Measurements from ENCODE around the gene LEUTX.

LEUTX gene

DNA sequence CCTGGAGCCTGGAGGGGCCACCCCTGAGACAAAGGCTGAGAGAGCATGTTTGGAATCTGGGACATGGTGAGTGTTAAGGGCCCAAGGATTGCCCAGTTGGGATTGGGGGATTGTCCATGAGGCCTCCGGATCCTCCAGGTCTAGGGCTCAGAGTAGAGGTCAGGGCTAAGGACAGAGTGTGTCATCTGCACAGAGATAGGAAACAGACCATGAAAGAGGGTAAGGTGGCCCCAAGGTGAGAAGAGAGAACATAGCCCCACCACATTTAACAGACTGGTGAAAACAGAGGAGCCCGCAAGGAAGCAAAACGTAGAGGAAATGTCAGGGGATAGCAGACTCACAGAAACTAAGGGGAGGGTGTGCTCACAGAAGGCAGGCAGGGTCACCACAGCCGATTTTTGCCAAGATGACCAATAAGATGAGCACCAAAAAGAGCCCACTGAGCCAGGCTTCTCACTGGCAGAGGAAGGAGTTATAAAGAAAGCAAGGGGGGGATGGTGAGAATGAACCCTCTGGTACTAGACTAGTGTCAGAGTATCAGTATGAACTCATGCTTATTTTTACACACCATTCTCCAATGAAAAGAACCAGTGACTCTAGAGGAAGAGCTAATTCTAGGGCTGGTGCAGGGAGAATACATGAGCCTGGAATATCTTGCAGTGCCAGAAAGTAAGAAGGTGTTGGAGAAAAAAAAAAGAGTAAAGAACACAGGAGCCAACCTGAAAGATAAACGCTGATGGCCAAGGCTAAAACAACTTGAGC, 37.8 kb downstream of the LEUTX start:
- H3K4me3 ChIP-seq (ENCODE audit: low read depth, low read length) = no peak overlapping the region
- CTCF ChIA-PET = no interaction called here
- DNase-seq (ENCODE audit: low read depth, low spot score) = no peak
- POLR2A ChIA-PET = no interaction called here
- TF ChIP-seq CTCF (IDR thresholded peaks at IDR 0.05; ENCODE audit: insufficient read depth, low read length, missing control alignments) = no peak

DNA sequence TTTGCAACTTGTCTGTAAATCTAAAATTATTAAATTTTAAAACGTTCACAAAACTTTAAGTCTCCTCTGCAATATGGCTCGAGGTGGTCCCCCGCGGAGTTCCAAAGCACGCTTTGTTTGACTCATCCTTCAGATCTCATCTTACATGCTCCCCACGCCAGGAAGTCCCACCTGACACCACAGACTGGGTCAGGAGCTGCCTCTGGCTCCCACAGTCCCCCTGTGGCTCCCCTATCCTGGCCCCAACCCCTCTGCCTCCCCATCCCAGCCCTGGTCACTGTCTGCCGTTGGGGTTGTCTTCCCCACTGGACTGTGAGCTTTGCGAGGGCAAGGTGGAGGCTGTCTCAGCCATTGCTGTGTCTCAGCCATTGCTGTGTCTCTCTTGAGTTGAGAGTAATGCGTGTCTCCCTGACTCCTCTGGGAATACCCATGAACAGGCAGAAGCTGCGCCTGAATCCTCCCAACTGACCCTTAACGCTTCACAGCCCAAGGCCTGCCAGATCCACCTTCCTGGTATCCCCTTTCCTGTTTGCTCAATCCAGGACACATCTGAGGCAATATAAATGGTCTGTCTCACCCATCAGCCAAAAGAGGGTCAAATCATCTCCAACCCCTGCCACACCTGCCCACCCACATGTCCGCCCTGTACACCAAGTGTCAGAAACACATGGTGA, 39.4 kb downstream of the LEUTX start:
- CTCF ChIA-PET = interaction anchor here (2.6 kb wide), 1 partner anchor 25 kb away, joined by 10 read pairs; no protein-coding TSS in a partner anchor
- POLR2A ChIA-PET = no interaction called here
- DNase-seq (ENCODE audit: low read depth, low spot score) = no peak
- no peak overlapping the region for H3K4me3 ChIP-seq (ENCODE audit: low read depth, low read length)
- TF ChIP-seq CTCF (IDR thresholded peaks at IDR 0.05; ENCODE audit: insufficient read depth, low read length, missing control alignments) = no peak

DNA sequence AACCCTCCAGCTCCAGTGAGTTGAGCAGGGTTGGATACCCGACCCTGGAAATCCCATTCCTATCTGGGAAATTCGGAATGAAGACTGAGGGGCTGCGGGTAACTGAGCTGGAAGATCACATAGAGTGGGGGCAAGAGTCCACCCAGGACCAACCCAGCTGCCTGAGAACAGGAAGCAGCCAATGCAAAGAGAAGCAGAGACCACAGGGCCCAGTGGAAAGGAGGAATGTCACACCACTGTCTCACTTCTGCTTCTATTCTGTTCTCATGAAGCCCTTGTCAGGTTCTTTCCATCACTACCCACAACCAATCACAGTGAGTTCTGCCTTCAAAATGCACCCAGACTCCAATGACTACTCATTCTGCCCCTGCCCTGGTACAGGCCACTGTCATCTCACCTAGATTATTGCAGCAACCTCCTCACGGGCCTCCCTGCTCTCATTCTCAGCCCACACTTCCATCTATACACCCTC, 40.0 kb downstream of the LEUTX start:
- POLR2A ChIA-PET = no interaction called here
- CTCF ChIA-PET = interaction anchor here (2.6 kb wide), 1 partner anchor 26 kb away, joined by 10 read pairs; no protein-coding TSS in a partner anchor
- TF ChIP-seq CTCF (IDR thresholded peaks at IDR 0.05; ENCODE audit: insufficient read depth, low read length, missing control alignments) = no peak
- no peak for DNase-seq (ENCODE audit: low read depth, low spot score)
- H3K4me3 ChIP-seq (ENCODE audit: low read depth, low read length) = no peak overlapping the region

DNA sequence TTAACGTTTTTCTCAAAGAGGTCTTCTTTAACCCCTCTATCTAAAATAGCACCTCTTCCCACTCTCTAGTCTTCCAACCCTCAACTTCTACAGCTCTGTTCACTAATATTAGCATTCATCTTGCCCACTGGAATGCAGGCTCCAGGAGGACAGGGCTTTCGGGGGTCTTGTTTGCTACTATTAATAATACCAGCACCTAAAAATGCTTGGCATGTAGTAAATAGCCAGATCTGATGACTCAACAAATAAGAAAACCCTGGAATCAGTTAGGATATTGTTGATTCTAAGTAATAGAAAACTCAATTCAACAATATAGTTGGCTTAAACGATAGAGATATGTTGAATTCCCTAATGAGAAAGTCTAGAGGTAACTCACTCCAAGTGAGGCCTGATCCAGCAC, 41.1 kb downstream of the LEUTX start:
- CTCF ChIA-PET = interaction anchor here (2.6 kb wide), 1 partner anchor 27 kb away, joined by 10 read pairs; no protein-coding TSS in a partner anchor
- no peak for TF ChIP-seq CTCF (IDR thresholded peaks at IDR 0.05; ENCODE audit: insufficient read depth, low read length, missing control alignments)
- POLR2A ChIA-PET = no interaction called here

DNA sequence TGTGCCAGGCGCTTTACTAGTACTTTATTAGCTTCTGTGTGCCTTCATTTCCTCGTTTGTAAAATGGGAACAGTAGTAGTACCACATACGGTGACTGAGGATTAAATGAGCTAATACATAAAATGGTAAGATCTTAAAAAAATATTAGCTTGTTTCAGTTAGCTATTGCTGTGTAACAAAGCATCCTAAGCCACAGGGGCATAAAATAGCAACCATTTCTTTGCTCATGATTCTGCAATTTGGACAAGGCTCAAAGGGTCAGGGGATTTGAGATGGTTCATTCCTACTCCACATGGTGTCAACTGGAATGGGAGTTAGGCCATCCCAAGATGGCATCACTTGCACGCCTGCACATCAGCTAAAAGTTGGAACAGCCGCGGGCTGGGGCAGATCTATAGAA, 42.0 kb downstream of the LEUTX start:
- DNase-seq (ENCODE audit: low read depth, low spot score) = no peak
- POLR2A ChIA-PET = no interaction called here
- no peak for TF ChIP-seq CTCF (IDR thresholded peaks at IDR 0.05; ENCODE audit: insufficient read depth, low read length, missing control alignments)
- no peak overlapping the region for H3K4me3 ChIP-seq (ENCODE audit: low read depth, low read length)
- CTCF ChIA-PET = interaction anchor here (1.2 to 1.6 kb wide), 3 partner anchors 18 to 28 kb away, joined by 4 to 8 read pairs (median 5); no protein-coding TSS in a partner anchor

More for the DNA sequence above, 41.1 kb downstream of the LEUTX start:
- H3K4me3 ChIP-seq (ENCODE audit: low read depth, low read length) = no peak overlapping the region
- no peak for DNase-seq (ENCODE audit: low read depth, low spot score)

GRCh38 chr19:39823686-39824085, 45.0 kb downstream of the LEUTX start:
- CTCF ChIA-PET = no interaction called here
- TF ChIP-seq CTCF (IDR thresholded peaks at IDR 0.05; ENCODE audit: insufficient read depth, low read length, missing control alignments) = no peak
- H3K4me3 ChIP-seq (ENCODE audit: low read depth, low read length) = peak overlapping the region; percentile 87
- POLR2A ChIA-PET = no interaction called here
- no peak for DNase-seq (ENCODE audit: low read depth, low spot score)

Data from AG04449 (cell line).